ENCODE measurements around the gene PRR5L.

GRCh38 chr11:36389811-36390210, 93.7 kb downstream of the PRR5L start:
- no peak for TF ChIP-seq POLR2A (IDR thresholded peaks at IDR 0.05)
- TF ChIP-seq, protein P1, sequence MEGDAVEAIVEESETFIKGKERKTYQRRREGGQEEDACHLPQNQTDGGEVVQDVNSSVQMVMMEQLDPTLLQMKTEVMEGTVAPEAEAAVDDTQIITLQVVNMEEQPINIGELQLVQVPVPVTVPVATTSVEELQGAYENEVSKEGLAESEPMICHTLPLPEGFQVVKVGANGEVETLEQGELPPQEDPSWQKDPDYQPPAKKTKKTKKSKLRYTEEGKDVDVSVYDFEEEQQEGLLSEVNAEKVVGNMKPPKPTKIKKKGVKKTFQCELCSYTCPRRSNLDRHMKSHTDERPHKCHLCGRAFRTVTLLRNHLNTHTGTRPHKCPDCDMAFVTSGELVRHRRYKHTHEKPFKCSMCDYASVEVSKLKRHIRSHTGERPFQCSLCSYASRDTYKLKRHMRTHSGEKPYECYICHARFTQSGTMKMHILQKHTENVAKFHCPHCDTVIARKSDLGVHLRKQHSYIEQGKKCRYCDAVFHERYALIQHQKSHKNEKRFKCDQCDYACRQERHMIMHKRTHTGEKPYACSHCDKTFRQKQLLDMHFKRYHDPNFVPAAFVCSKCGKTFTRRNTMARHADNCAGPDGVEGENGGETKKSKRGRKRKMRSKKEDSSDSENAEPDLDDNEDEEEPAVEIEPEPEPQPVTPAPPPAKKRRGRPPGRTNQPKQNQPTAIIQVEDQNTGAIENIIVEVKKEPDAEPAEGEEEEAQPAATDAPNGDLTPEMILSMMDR (IDR thresholded peaks at IDR 0.05): no peak

Measured in thyroid gland (tissue), 4 donors.